ENCODE results near the gene LACRT.

GRCh38 chr12:54682674-54683073 lies 48.0 kb upstream of the LACRT start:
- TF ChIP-seq POLR2AphosphoS5 (IDR thresholded peaks at IDR 0.05; ENCODE audit: low read depth, low read length) = no peak
- TF ChIP-seq CTCF (IDR thresholded peaks at IDR 0.05) = no peak
- TF ChIP-seq RFX5 (IDR thresholded peaks at IDR 0.05; ENCODE audit: low read length) = no peak
- TF ChIP-seq FOXJ3 (CRISPR knock-in tag; IDR thresholded peaks at IDR 0.05) = no peak
- TF ChIP-seq EZH2phosphoT487 (IDR thresholded peaks at IDR 0.05; ENCODE audit: borderline replicate concordance, low read depth) = no peak
- no peak for TF ChIP-seq REST (IDR thresholded peaks at IDR 0.05; ENCODE audit: low read depth, low read length)
- TF ChIP-seq JUND (IDR thresholded peaks at IDR 0.05) = no peak

Data from SK-N-SH (cell line).